Measurements from ENCODE around the gene FNDC3B.

The FNDC3B gene

GRCh38 chr3:172152874-172153273 lies 113.5 kb downstream of the FNDC3B start:
- Histone ChIP-seq H3K4me3 (ENCODE audit: low read length) (no peak overlapping the region), H3K4me1 (ENCODE audit: control insufficient read depth, low read depth, low read length) (peaks cover 72% of the 10 kb centered on the region), H3K9me3 (ENCODE audit: control insufficient read depth, low read depth, low read length) (no peaks in the 10 kb centered on the region), H3K9ac (ENCODE audit: low read length) (no peak overlapping the region), H3K36me3 (ENCODE audit: control insufficient read depth, low read depth, low read length) (no peaks in the 10 kb centered on the region), H3K27me3 (ENCODE audit: control insufficient read depth, insufficient read depth, low read length) (no peaks in the 10 kb centered on the region), H3K27ac (ENCODE audit: low read length) (no peak overlapping the region)

- Histone ChIP-seq H3K9ac (ENCODE audit: low read length) (no peak overlapping the region), H3K4me1 (ENCODE audit: control insufficient read depth, low read depth, low read length) (peaks cover 73% of the 10 kb centered on the region)
Observed at GRCh38 chr3:172153335-172153861, 114.0 kb downstream of the FNDC3B start.

GRCh38 chr3:172154768-172155664 lies 115.6 kb downstream of the FNDC3B start:
- Histone ChIP-seq H3K4me1 (ENCODE audit: control insufficient read depth, low read depth, low read length) (peaks cover 78% of the 10 kb centered on the region), H3K27ac (ENCODE audit: low read length) (peak overlapping the region; percentile 45), H3K9me3 (ENCODE audit: control insufficient read depth, low read depth, low read length) (no peaks in the 10 kb centered on the region), H3K4me3 (ENCODE audit: low read length) (no peak overlapping the region), H3K36me3 (ENCODE audit: control insufficient read depth, low read depth, low read length) (no peaks in the 10 kb centered on the region), H3K27me3 (ENCODE audit: control insufficient read depth, insufficient read depth, low read length) (no peaks in the 10 kb centered on the region), H3K9ac (ENCODE audit: low read length) (peak overlapping the region; percentile 16)

More at GRCh38 chr3:172153335-172153861, 114.0 kb downstream of the FNDC3B start:
- peak overlapping the region; percentile 48 for H3K27ac ChIP-seq (ENCODE audit: low read length)
- no peak overlapping the region for H3K4me3 ChIP-seq (ENCODE audit: low read length)
- H3K9me3 ChIP-seq (ENCODE audit: control insufficient read depth, low read depth, low read length), result no peaks in the 10 kb centered on the region
- no peaks in the 10 kb centered on the region for H3K27me3 ChIP-seq (ENCODE audit: control insufficient read depth, insufficient read depth, low read length)
- H3K36me3 ChIP-seq (ENCODE audit: control insufficient read depth, low read depth, low read length), result no peaks in the 10 kb centered on the region

- peak overlapping the region; percentile 35 for H3K4me3 ChIP-seq (ENCODE audit: low read length)
- H3K9me3 ChIP-seq (ENCODE audit: control insufficient read depth, low read depth, low read length), result no peaks in the 10 kb centered on the region
- peak overlapping the region; percentile 16 for H3K9ac ChIP-seq (ENCODE audit: low read length)
- peak overlapping the region; percentile 45 for H3K27ac ChIP-seq (ENCODE audit: low read length)
- peaks cover 82% of the 10 kb centered on the region for H3K4me1 ChIP-seq (ENCODE audit: control insufficient read depth, low read depth, low read length)
- no peaks in the 10 kb centered on the region for H3K27me3 ChIP-seq (ENCODE audit: control insufficient read depth, insufficient read depth, low read length)
- H3K36me3 ChIP-seq (ENCODE audit: control insufficient read depth, low read depth, low read length), result no peaks in the 10 kb centered on the region
Observed at GRCh38 chr3:172155897-172156585, 116.7 kb downstream of the FNDC3B start.

- no peaks in the 10 kb centered on the region for H3K9me3 ChIP-seq (ENCODE audit: control insufficient read depth, low read depth, low read length)
- H3K4me3 ChIP-seq (ENCODE audit: low read length), result peak overlapping the region; percentile 35
- no peaks in the 10 kb centered on the region for H3K27me3 ChIP-seq (ENCODE audit: control insufficient read depth, insufficient read depth, low read length)
- H3K36me3 ChIP-seq (ENCODE audit: control insufficient read depth, low read depth, low read length), result no peaks in the 10 kb centered on the region
- peak overlapping the region; percentile 16 for H3K9ac ChIP-seq (ENCODE audit: low read length)
- peak overlapping the region; percentile 29 for H3K27ac ChIP-seq (ENCODE audit: low read length)
- peaks cover 82% of the 10 kb centered on the region for H3K4me1 ChIP-seq (ENCODE audit: control insufficient read depth, low read depth, low read length)
Observed at GRCh38 chr3:172156586-172156955, 117.2 kb downstream of the FNDC3B start.

- Histone ChIP-seq H3K4me1 (ENCODE audit: control insufficient read depth, low read depth, low read length) (peaks cover 74% of the 10 kb centered on the region), H3K27ac (ENCODE audit: low read length) (no peak overlapping the region), H3K9me3 (ENCODE audit: control insufficient read depth, low read depth, low read length) (no peaks in the 10 kb centered on the region)
Observed at GRCh38 chr3:172157564-172158258, 118.3 kb downstream of the FNDC3B start.

GRCh38 chr3:172158741-172159140 lies 119.4 kb downstream of the FNDC3B start:
- no peaks in the 10 kb centered on the region for H3K36me3 ChIP-seq (ENCODE audit: control insufficient read depth, low read depth, low read length)
- no peak overlapping the region for H3K9ac ChIP-seq (ENCODE audit: low read length)
- no peak overlapping the region for H3K4me3 ChIP-seq (ENCODE audit: low read length)
- H3K4me1 ChIP-seq (ENCODE audit: control insufficient read depth, low read depth, low read length), result peaks cover 64% of the 10 kb centered on the region
- H3K27ac ChIP-seq (ENCODE audit: low read length), result no peak overlapping the region
- H3K27me3 ChIP-seq (ENCODE audit: control insufficient read depth, insufficient read depth, low read length), result no peaks in the 10 kb centered on the region
- no peaks in the 10 kb centered on the region for H3K9me3 ChIP-seq (ENCODE audit: control insufficient read depth, low read depth, low read length)

More at GRCh38 chr3:172157564-172158258, 118.3 kb downstream of the FNDC3B start:
- no peaks in the 10 kb centered on the region for H3K27me3 ChIP-seq (ENCODE audit: control insufficient read depth, insufficient read depth, low read length)
- no peak overlapping the region for H3K4me3 ChIP-seq (ENCODE audit: low read length)
- no peaks in the 10 kb centered on the region for H3K36me3 ChIP-seq (ENCODE audit: control insufficient read depth, low read depth, low read length)
- no peak overlapping the region for H3K9ac ChIP-seq (ENCODE audit: low read length)

- no peak overlapping the region for H3K9ac ChIP-seq (ENCODE audit: low read length)
- no peak overlapping the region for H3K27ac ChIP-seq (ENCODE audit: low read length)
- peaks cover 59% of the 10 kb centered on the region for H3K4me1 ChIP-seq (ENCODE audit: control insufficient read depth, low read depth, low read length)
- H3K27me3 ChIP-seq (ENCODE audit: control insufficient read depth, insufficient read depth, low read length), result no peaks in the 10 kb centered on the region
- no peaks in the 10 kb centered on the region for H3K36me3 ChIP-seq (ENCODE audit: control insufficient read depth, low read depth, low read length)
- H3K9me3 ChIP-seq (ENCODE audit: control insufficient read depth, low read depth, low read length), result no peaks in the 10 kb centered on the region
- no peak overlapping the region for H3K4me3 ChIP-seq (ENCODE audit: low read length)
Observed at GRCh38 chr3:172159376-172159775, 120.0 kb downstream of the FNDC3B start.

- H3K9me3 ChIP-seq (ENCODE audit: control insufficient read depth, low read depth, low read length), result no peaks in the 10 kb centered on the region
- no peaks in the 10 kb centered on the region for H3K27me3 ChIP-seq (ENCODE audit: control insufficient read depth, insufficient read depth, low read length)
- no peaks in the 10 kb centered on the region for H3K36me3 ChIP-seq (ENCODE audit: control insufficient read depth, low read depth, low read length)
- peaks cover 52% of the 10 kb centered on the region for H3K4me1 ChIP-seq (ENCODE audit: control insufficient read depth, low read depth, low read length)
- no peak overlapping the region for H3K4me3 ChIP-seq (ENCODE audit: low read length)
- H3K9ac ChIP-seq (ENCODE audit: low read length), result no peak overlapping the region
- no peak overlapping the region for H3K27ac ChIP-seq (ENCODE audit: low read length)
Observed at GRCh38 chr3:172159962-172160538, 120.7 kb downstream of the FNDC3B start.

- Histone ChIP-seq H3K4me1 (ENCODE audit: control insufficient read depth, low read depth, low read length) (peaks cover 44% of the 10 kb centered on the region), H3K9ac (ENCODE audit: low read length) (no peak overlapping the region), H3K9me3 (ENCODE audit: control insufficient read depth, low read depth, low read length) (no peaks in the 10 kb centered on the region), H3K27ac (ENCODE audit: low read length) (no peak overlapping the region), H3K4me3 (ENCODE audit: low read length) (no peak overlapping the region), H3K36me3 (ENCODE audit: control insufficient read depth, low read depth, low read length) (no peaks in the 10 kb centered on the region), H3K27me3 (ENCODE audit: control insufficient read depth, insufficient read depth, low read length) (no peaks in the 10 kb centered on the region)
Observed at GRCh38 chr3:172161133-172161789, 121.9 kb downstream of the FNDC3B start.
